HG03045 (cell line): ENCODE data around the gene FOSB.
"Not testable (repeated sequence)": the region's sequence is repeated elsewhere in the genome, so short reads cannot be mapped to it uniquely, and the experiment has no call there.

Experiments used
- ATAC-seq: cut with Tn5 transposase; IDR thresholded peaks from one replicate; pipeline ENCODE4 v1.9.1; 2021; ENCODE audit warnings: mild to moderate bottlenecking, moderate library complexity; ENCODE audit not compliant: unreplicated experiment

The FOSB gene

GRCh38 chr19:45502111-45502510, 34.3 kb downstream of the FOSB start:
- ATAC-seq = no peak

DNA sequence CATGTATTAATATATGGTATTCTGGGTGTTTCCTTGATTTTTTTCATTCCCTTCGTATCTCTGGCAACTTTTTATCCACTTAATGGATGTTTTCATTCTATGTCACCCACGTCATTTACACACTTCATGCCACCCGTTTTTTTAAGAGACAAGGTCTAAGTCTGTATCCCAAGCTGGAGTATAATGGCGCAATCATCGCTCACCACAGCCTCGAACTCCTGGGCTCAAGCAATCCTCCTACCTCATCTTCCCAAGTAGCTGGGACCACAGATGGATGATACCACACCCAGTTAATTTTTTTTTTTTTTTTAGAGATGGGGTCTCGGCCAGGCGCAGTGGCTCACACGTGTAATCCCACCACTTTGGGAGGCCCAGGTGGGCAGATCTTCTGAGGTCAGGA, 36.1 kb downstream of the FOSB start:
- no peak for ATAC-seq

GRCh38 chr19:45505151-45505995, 37.6 kb downstream of the FOSB start:
- no peak for ATAC-seq

- no peak for ATAC-seq
These were observed 38.1 kb downstream of the FOSB start for GRCh38 chr19:45505996-45506245.

DNA sequence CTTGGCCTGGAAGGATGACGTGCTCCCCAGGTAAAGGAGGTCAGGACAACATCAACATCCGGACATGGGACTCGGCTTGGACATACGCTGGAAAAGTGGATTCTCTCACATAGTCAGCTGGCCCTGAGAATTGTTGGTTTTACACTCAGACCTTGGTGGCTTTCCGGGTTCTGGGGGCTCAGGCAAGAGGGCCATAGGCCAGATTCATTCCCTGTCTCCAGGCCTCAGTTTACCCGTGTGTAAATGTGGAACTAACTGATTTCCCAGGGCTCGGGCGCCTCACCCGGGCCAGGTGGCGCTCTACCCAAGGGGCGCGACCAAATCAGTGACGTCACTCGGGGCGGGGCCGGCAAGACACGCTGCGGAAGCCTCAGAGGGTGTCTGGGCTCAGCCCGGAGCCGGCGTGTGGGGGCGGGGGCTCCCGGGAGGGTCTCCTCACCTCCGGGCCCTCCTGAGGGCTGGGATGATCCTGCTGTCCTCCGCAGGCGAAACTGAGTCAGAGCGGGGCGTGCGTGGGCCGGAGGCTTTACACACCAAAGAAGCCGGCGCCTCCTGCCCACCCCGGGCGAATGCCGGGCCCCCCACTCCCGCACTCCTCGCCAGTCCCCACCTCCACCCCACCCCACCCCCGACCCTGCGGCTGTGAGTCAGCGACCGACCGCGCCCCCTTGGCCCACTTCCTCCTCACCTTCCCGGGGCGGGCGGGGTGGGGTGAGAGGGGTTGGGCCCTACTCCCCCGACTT, 38.6 kb downstream of the FOSB start:
- peak; percentile 56 for ATAC-seq

GRCh38 chr19:45506989-45507871, 39.4 kb downstream of the FOSB start, which contains the start of gene VASP:
Gene VASP, plus strand, starts transcription at chr19:45507479. Its CDS starts 293 bp downstream, at chr19:45507772.
- peak; percentile 48 for ATAC-seq

GRCh38 chr19:45507872-45508416, 40.1 kb downstream of the FOSB start:
- ATAC-seq = no peak

DNA sequence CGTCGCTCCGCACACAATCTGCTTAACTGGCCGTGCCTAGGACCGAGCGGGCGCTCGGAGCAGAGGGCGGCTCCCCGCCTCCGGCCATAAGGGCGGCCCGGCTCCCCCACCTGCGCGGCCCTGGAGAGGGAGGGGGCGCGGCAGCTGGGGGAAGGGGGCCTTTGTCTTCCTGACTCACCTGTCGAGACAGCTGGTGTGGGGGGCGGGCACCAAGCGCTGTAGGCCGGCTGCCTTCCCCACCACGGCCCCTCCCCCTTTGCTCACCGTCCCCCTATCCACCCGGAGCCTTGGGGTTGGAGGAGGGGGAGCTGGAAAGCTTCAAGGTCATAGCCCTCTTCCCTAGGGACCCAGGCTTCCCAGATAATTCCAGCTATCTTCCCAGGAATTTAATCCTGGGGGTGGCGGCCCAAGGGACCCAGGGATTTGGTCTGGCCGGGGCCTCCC, 40.6 kb downstream of the FOSB start:
- no peak for ATAC-seq

DNA sequence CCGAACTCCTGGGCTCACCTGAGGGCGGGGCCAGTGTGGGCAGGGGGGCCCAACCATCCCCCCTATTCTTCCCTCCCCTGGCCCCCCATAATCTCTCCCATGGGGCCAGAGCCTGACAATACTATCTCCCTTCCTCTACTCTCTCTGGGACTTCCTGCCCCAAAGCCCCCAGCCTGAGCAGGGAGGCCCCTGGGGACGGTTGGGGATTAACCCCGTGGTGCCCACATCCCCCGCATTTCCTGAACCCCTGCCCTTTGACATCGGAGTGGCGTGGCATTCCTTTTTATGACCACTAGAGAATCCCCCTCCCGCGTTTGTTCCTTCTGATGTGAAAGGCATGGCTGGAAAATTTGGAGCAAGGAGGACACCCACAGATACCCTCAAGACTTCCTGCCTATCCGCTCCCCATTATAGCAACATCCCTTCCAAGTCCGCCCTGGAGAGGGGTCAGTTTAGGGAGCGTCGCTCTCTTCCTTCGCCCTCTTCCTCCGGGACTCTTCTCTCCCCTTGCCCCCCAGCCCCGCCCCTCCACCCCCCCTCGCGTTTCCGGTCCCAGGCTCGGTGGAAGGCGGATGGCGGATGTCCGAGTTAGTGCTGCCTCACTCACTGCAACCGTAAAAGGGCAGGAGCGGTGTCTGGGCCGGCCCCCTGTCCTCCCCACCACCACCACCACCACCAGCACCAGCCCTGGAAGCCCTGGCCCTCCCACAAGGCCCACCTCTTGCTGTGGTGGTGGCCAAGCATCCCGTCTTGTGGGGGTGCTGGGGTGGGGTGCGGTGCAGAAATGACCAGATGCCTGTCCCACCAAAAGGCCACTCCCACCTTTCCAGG, 41.3 kb downstream of the FOSB start:
- ATAC-seq = no peak

- ATAC-seq = no peak
These were observed 41.9 kb downstream of the FOSB start for GRCh38 chr19:45509692-45510015.

DNA sequence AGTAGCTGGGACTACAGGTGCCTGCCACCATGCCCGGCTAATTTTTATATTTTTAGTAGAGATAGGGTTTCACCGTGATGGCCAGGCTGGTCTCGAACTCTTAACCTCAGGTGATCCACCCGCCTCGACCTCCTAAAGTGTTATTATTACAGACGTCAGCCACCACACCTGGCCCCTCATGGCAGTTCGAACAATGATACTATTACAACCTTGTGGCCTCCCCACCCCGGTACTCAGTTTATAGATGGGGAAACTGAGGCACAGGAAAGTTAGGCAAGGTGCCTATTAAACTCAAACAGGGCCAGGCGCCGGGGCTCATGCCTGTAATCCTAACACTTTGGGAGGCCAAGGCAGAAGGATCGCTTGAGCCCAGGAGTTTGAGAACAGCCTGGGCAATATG, 42.6 kb downstream of the FOSB start:
- ATAC-seq = not testable (repeated sequence)

GRCh38 chr19:45511074-45511473, 43.3 kb downstream of the FOSB start:
- no peak for ATAC-seq

- no peak for ATAC-seq
These were observed 45.2 kb downstream of the FOSB start for GRCh38 chr19:45512881-45513483.

- no peak for ATAC-seq
These were observed 46.7 kb downstream of the FOSB start for GRCh38 chr19:45514376-45515051.

DNA sequence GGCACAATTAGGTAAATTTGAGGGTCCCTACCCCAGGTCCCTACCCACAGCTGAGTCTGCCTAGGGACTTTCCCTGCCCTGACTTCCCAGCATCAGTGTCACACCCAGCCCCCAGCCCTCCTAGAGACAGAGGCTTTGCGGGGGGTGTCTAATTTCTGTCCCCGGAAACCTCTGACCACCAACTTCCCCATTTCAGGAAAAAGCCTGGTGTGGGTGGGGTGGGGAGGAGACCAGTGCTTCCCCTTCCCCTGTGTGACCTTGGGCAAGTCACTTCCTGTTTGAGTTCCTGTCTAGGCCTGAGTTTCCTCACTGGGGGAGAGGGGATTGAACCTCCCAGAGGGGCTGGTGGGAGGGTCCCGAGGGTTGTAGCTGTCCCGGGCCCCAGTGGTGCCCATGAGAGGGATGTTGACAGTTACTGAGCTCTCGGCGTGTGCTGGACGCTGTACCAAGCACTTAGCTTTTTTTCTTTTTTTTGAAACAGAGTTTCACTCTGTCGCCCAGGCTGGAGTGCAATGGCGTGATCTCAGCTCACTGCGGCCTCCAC, 47.4 kb downstream of the FOSB start:
- ATAC-seq = no peak

GRCh38 chr19:45515807-45516401, 48.1 kb downstream of the FOSB start:
- no peak for ATAC-seq

- no peak for ATAC-seq
These were observed 49.4 kb downstream of the FOSB start for GRCh38 chr19:45517238-45517637.

- no peak for ATAC-seq
These were observed 50.1 kb downstream of the FOSB start for GRCh38 chr19:45517641-45518468.
